Activated T-cell treated with anti-CD3 and anti-CD28 coated beads, Interleukin-2, amount 50 U/mL, for 24 hours (primary cell): ENCODE data around the gene EPHB4.

Experiments
- DNase-seq: peaks from one replicate; pipeline ENCODE4 v3.0.0-alpha.2; 2020
- H3K27ac Mint-ChIP-seq: 2 replicates; pipeline ENCODE4 v1.8.0; 2020; ENCODE audit warnings: mild to moderate bottlenecking, mixed read lengths
- H3K27me3 Mint-ChIP-seq: 2 replicates; pipeline ENCODE4 v1.8.0; 2020; ENCODE audit warnings: mixed read lengths
- H3K36me3 Mint-ChIP-seq: 2 replicates; pipeline ENCODE4 v1.8.0; 2020; ENCODE audit warnings: low read depth, mixed read lengths
- H3K4me1 Mint-ChIP-seq: 2 replicates; pipeline ENCODE4 v1.8.0; 2020; ENCODE audit warnings: low read depth, mixed read lengths
- H3K4me3 Mint-ChIP-seq: 2 replicates; pipeline ENCODE4 v1.8.0; 2020; ENCODE audit warnings: mild to moderate bottlenecking, moderate library complexity, mixed read lengths
- H3K9me3 Mint-ChIP-seq: 2 replicates; pipeline ENCODE4 v1.8.0; 2020; ENCODE audit warnings: mixed read lengths

The EPHB4 gene

GRCh38 chr7:100759357-100760171, 67.8 kb downstream of the EPHB4 start:
- Mint-ChIP-seq H3K4me3 (no peak overlapping the region), H3K9me3 (no peaks in the 10 kb centered on the region), H3K27me3 (no peaks in the 10 kb centered on the region), H3K36me3 (no peaks in the 10 kb centered on the region), H3K4me1 (no peaks in the 10 kb centered on the region), H3K27ac (no peak overlapping the region)
- no peak for DNase-seq

- peaks cover 26% of the 10 kb centered on the region for H3K27me3 Mint-ChIP-seq
- no peaks in the 10 kb centered on the region for H3K4me1 Mint-ChIP-seq
- H3K27ac Mint-ChIP-seq = no peak overlapping the region
- H3K9me3 Mint-ChIP-seq = no peaks in the 10 kb centered on the region
- DNase-seq = no peak
- H3K36me3 Mint-ChIP-seq = no peaks in the 10 kb centered on the region
- no peak overlapping the region for H3K4me3 Mint-ChIP-seq
Measured at GRCh38 chr7:100753750-100754149, 73.6 kb downstream of the EPHB4 start.

- H3K4me1 Mint-ChIP-seq = no peaks in the 10 kb centered on the region
- H3K27ac Mint-ChIP-seq = no peak overlapping the region
- H3K9me3 Mint-ChIP-seq = no peaks in the 10 kb centered on the region
- no peak overlapping the region for H3K4me3 Mint-ChIP-seq
- H3K36me3 Mint-ChIP-seq = no peaks in the 10 kb centered on the region
- DNase-seq = no peak
- H3K27me3 Mint-ChIP-seq = peaks cover 32% of the 10 kb centered on the region
Measured at GRCh38 chr7:100752994-100753393, 74.3 kb downstream of the EPHB4 start.
